Astrocyte (in vitro differentiated cells and primary cell): ENCODE results near the gene CYP4F22.

ENCODE experiments used
- EZH2 ChIP-seq: IDR thresholded peaks from 2 replicates; pipeline ENCODE4 v1.6.1; 2012; ENCODE audit warnings: mild to moderate bottlenecking, low read length, inconsistent platforms; ENCODE audit not compliant: insufficient read depth
- TF ChIP-seq, protein P1 (sequence below): IDR thresholded peaks from 2 replicates; pipeline ENCODE4 v1.5.1; 2011; ENCODE audit warnings: low read depth, mild to moderate bottlenecking, inconsistent platforms, low read length, moderate library complexity; ENCODE audit not compliant: insufficient read depth

DNA sequence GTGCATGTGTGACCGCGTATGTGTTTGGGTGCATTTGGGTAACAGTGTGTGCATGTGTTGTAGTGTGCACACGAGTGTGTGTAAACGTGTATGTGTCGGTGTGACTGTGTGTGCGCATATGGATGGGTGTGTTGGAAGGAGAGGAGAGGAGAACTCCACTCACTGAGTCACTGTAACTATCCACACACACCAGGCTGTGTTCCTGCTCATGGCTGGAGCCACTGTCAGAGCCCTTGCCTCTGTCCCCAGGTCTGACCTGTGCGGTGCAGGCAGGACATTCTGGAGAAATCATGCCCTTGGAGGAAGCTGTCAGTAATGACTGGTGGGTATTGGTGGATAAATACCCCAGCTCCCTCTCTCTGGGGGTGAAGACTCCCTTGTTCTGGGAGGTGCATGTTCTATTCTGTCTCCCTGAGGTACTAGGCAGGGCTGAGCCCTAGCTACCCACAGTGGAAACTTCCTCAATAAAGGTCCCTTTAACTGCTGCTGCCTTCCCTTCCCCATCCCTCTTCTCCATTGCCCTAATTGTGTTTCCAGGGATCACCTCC lies 48.4 kb downstream of the CYP4F22 start:
- TF ChIP-seq, protein P1, sequence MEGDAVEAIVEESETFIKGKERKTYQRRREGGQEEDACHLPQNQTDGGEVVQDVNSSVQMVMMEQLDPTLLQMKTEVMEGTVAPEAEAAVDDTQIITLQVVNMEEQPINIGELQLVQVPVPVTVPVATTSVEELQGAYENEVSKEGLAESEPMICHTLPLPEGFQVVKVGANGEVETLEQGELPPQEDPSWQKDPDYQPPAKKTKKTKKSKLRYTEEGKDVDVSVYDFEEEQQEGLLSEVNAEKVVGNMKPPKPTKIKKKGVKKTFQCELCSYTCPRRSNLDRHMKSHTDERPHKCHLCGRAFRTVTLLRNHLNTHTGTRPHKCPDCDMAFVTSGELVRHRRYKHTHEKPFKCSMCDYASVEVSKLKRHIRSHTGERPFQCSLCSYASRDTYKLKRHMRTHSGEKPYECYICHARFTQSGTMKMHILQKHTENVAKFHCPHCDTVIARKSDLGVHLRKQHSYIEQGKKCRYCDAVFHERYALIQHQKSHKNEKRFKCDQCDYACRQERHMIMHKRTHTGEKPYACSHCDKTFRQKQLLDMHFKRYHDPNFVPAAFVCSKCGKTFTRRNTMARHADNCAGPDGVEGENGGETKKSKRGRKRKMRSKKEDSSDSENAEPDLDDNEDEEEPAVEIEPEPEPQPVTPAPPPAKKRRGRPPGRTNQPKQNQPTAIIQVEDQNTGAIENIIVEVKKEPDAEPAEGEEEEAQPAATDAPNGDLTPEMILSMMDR, result no peak
- TF ChIP-seq EZH2, result no peak
